Measurements from ENCODE around the gene AK9. TPM values are rescaled to one million over a fixed set of nuclear protein-coding genes. Genes with fewer than 3 reads are reported as not detected.

AK9 gene
- total RNA-seq, 1 experiment from 2014 or later: 3.5 TPM

DNA sequence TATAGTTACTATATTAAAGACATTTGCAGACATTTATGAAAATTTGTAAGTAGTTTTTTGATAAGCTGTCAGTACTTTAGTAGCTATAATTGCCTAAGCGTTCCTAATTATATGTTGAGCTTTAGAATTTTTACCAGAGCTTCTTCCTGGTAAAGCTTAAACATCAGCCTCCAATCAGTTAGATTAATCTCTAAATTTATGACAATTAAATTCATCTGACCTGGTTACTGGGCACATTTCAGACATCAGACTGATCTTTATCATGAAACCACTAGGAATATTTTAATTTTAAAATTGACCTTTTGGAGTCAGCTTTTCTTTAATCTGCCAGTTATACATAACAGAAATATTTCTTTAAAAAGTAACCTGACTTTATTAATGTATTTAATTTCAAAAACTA is 23.6 kb upstream of the AK9 start (continued):
- TF ChIP-seq, protein P1, sequence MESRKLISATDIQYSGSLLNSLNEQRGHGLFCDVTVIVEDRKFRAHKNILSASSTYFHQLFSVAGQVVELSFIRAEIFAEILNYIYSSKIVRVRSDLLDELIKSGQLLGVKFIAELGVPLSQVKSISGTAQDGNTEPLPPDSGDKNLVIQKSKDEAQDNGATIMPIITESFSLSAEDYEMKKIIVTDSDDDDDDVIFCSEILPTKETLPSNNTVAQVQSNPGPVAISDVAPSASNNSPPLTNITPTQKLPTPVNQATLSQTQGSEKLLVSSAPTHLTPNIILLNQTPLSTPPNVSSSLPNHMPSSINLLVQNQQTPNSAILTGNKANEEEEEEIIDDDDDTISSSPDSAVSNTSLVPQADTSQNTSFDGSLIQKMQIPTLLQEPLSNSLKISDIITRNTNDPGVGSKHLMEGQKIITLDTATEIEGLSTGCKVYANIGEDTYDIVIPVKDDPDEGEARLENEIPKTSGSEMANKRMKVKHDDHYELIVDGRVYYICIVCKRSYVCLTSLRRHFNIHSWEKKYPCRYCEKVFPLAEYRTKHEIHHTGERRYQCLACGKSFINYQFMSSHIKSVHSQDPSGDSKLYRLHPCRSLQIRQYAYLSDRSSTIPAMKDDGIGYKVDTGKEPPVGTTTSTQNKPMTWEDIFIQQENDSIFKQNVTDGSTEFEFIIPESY (IDR thresholded peaks at IDR 0.05; ENCODE audit: extremely low read depth, insufficient replicate concordance, low read length): no peak

DNA sequence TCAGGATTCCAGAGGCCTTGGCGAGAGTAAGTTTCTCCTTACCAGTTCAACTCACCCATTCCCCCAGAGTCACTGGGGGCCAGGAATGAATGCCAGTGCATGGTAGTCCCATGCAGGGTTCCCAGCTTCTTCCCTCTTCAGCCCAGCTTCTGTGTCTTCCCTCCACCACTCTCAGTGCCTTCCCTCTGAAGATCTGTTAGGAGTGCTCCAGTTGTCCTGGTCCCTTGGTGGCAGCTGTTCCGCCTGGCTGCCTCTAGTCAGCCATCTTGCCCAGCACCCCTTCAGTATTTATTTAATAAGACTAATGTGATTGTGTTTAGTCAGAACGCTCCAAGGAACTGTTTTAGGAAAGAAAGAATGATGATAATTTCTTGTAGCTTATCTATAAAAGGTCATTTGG is 23.2 kb upstream of the AK9 start:
- H3K9me3 ChIP-seq (ENCODE audit: control insufficient read depth in 1 of 2, insufficient read depth in 1 of 2, low read depth in 1 of 2, low read length in 2 of 2): no peaks in the 10 kb centered on the region
- no peak overlapping the region for H3K9ac ChIP-seq (ENCODE audit: low read length)
- no peaks in the 10 kb centered on the region for H3K27me3 ChIP-seq (ENCODE audit: insufficient read depth, low read length)
- POLR2A ChIA-PET: no interaction called here
- no peaks in the 10 kb centered on the region for H3K79me2 ChIP-seq (ENCODE audit: insufficient read depth, low read length)
- BruUV-seq (replicated peaks): no TSS peak
- intact Hi-C loops (cut with micrococcal nuclease): no loop called here
- H3K9me2 ChIP-seq (ENCODE audit: insufficient read depth): no peaks in the 10 kb centered on the region
- H2AFZ ChIP-seq (ENCODE audit: low read depth, low read length, poor library complexity, severe bottlenecking): no peak overlapping the region
- TF ChIP-seq ZFX (IDR thresholded peaks at IDR 0.05) (no peak), SRF (IDR thresholded peaks at IDR 0.05; ENCODE audit: low read depth) (no peak), CEBPB (IDR thresholded peaks at IDR 0.05; ENCODE audit: low read depth) (no peak), POLR2A (IDR thresholded peaks at IDR 0.05; ENCODE audit: borderline replicate concordance, extremely low read depth, insufficient read depth, insufficient read length) (no peak), TCF7L2 (IDR thresholded peaks at IDR 0.05; ENCODE audit: borderline replicate concordance, extremely low read depth, insufficient read depth, insufficient read length) (no peak), RAD21 (IDR thresholded peaks at IDR 0.05; ENCODE audit: low read depth) (no peak), SP1 (IDR thresholded peaks at IDR 0.05; ENCODE audit: low read depth) (no peak), EGR1 (IDR thresholded peaks at IDR 0.05; ENCODE audit: low read depth) (no peak), ELF1 (IDR thresholded peaks at IDR 0.05; ENCODE audit: borderline replicate concordance, low read depth) (no peak), EZH2phosphoT487 (IDR thresholded peaks at IDR 0.05; ENCODE audit: borderline replicate concordance) (no peak), JUND (IDR thresholded peaks at IDR 0.05) (no peak), CBX3 (IDR thresholded peaks at IDR 0.05; ENCODE audit: low read depth) (no peak)
- TF ChIP-seq, protein P2, sequence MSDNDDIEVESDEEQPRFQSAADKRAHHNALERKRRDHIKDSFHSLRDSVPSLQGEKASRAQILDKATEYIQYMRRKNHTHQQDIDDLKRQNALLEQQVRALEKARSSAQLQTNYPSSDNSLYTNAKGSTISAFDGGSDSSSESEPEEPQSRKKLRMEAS (IDR thresholded peaks at IDR 0.05): no peak
- TF ChIP-seq, protein P3, sequence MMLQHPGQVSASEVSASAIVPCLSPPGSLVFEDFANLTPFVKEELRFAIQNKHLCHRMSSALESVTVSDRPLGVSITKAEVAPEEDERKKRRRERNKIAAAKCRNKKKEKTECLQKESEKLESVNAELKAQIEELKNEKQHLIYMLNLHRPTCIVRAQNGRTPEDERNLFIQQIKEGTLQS (IDR thresholded peaks at IDR 0.05): no peak
- TF ChIP-seq, protein P4, sequence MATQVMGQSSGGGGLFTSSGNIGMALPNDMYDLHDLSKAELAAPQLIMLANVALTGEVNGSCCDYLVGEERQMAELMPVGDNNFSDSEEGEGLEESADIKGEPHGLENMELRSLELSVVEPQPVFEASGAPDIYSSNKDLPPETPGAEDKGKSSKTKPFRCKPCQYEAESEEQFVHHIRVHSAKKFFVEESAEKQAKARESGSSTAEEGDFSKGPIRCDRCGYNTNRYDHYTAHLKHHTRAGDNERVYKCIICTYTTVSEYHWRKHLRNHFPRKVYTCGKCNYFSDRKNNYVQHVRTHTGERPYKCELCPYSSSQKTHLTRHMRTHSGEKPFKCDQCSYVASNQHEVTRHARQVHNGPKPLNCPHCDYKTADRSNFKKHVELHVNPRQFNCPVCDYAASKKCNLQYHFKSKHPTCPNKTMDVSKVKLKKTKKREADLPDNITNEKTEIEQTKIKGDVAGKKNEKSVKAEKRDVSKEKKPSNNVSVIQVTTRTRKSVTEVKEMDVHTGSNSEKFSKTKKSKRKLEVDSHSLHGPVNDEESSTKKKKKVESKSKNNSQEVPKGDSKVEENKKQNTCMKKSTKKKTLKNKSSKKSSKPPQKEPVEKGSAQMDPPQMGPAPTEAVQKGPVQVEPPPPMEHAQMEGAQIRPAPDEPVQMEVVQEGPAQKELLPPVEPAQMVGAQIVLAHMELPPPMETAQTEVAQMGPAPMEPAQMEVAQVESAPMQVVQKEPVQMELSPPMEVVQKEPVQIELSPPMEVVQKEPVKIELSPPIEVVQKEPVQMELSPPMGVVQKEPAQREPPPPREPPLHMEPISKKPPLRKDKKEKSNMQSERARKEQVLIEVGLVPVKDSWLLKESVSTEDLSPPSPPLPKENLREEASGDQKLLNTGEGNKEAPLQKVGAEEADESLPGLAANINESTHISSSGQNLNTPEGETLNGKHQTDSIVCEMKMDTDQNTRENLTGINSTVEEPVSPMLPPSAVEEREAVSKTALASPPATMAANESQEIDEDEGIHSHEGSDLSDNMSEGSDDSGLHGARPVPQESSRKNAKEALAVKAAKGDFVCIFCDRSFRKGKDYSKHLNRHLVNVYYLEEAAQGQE (IDR thresholded peaks at IDR 0.05; ENCODE audit: low read depth): no peak
- no peaks in the 10 kb centered on the region for H3K36me3 ChIP-seq (ENCODE audit: control insufficient read depth in 1 of 2, insufficient read depth in 2 of 2, low read length in 2 of 2)
- no peak overlapping the region for H3K27ac ChIP-seq (ENCODE audit: low read depth, low read length)
- H3K4me2 ChIP-seq (ENCODE audit: low read length): no peak overlapping the region
- H3K4me3 ChIP-seq (replicated peaks in 1 of 2; ENCODE audit: low read depth in 1 of 2, low read length in 2 of 2): no peak overlapping the region
- CTCF ChIA-PET: interaction anchor here (1.2 to 1.3 kb wide), 2 partner anchors 9 to 326 kb away, joined by 6 to 7 read pairs; no protein-coding TSS in a partner anchor
- RAD21 ChIA-PET (ENCODE audit: low non-redundant PET in 1 of 2, low total read pairs in 2 of 2, uncharacterized antibody in 2 of 2, unreplicated experiment in 2 of 2): interaction anchor here in 1 of 2 experiments (0.8 kb wide), 1 partner anchor 325 kb away, joined by 5 read pairs; no protein-coding TSS in a partner anchor
- peaks cover 0 to 5% of the 10 kb centered on the region in 2 experiments; a peak in 1 of 4 replicates for H3K4me1 ChIP-seq (ENCODE audit: control insufficient read depth in 1 of 2, insufficient read depth in 2 of 2, low read length in 2 of 2)
- H4K20me1 ChIP-seq (ENCODE audit: insufficient read depth): no peaks in the 10 kb centered on the region
- no peak for DNase-seq (ENCODE audit: low read depth, low spot score)
- no peak for ATAC-seq
